ENCODE data around the gene RIMBP2. TPM values are rescaled to one million over a fixed set of nuclear protein-coding genes. Genes with fewer than 3 reads are reported as not detected.

The RIMBP2 gene
- total RNA-seq, 1 experiment from 2014 or later: not detected

- CTCF ChIA-PET: no interaction called here
- Mint-ChIP-seq H3K27me3 (ENCODE audit: insufficient read depth, unreplicated experiment) (no peaks in the 10 kb centered on the region), H3K9me3 (ENCODE audit: unreplicated experiment) (no peaks in the 10 kb centered on the region), H3K27ac (ENCODE audit: low read depth, unreplicated experiment) (no peak overlapping the region), H3K4me1 (ENCODE audit: insufficient read depth, unreplicated experiment) (no peaks in the 10 kb centered on the region), H3K4me3 (ENCODE audit: unreplicated experiment) (no peak overlapping the region), H3K36me3 (ENCODE audit: insufficient read depth, unreplicated experiment) (no peaks in the 10 kb centered on the region)
- TF ChIP-seq CTCF (IDR thresholded peaks at IDR 0.05; ENCODE audit: unreplicated experiment): no peak
- intact Hi-C loops (cut with micrococcal nuclease): no loop called here
- no TSS peak for BruUV-seq (replicated peaks)
- no peak for DNase-seq (ENCODE audit: unreplicated experiment)
- POLR2A ChIA-PET: no interaction called here
Measured at GRCh38 chr12:130508847-130509246, 207.3 kb downstream of the RIMBP2 start.

GRCh38 chr12:130508318-130508717 is 207.8 kb downstream of the RIMBP2 start:
- POLR2A ChIA-PET: no interaction called here
- BruUV-seq (replicated peaks): no TSS peak

GRCh38 chr12:130506844-130507243 is 209.3 kb downstream of the RIMBP2 start:
- no peak for TF ChIP-seq CTCF (IDR thresholded peaks at IDR 0.05; ENCODE audit: unreplicated experiment)
- no peaks in the 10 kb centered on the region for H3K4me1 Mint-ChIP-seq (ENCODE audit: insufficient read depth, unreplicated experiment)
- no peak for DNase-seq (ENCODE audit: unreplicated experiment)
- BruUV-seq (replicated peaks): no TSS peak
- no peaks in the 10 kb centered on the region for H3K9me3 Mint-ChIP-seq (ENCODE audit: unreplicated experiment)
- peaks cover 11% of the 10 kb centered on the region for H3K27me3 Mint-ChIP-seq (ENCODE audit: insufficient read depth, unreplicated experiment)
- ChIA-PET POLR2A (no interaction called here), CTCF (no interaction called here)
- H3K27ac Mint-ChIP-seq (ENCODE audit: low read depth, unreplicated experiment): no peak overlapping the region
- intact Hi-C loops (cut with micrococcal nuclease): no loop called here
- H3K36me3 Mint-ChIP-seq (ENCODE audit: insufficient read depth, unreplicated experiment): no peaks in the 10 kb centered on the region
- no peak overlapping the region for H3K4me3 Mint-ChIP-seq (ENCODE audit: unreplicated experiment)

More at GRCh38 chr12:130508318-130508717, 207.8 kb downstream of the RIMBP2 start:
- no peaks in the 10 kb centered on the region for H3K4me1 Mint-ChIP-seq (ENCODE audit: insufficient read depth, unreplicated experiment)
- intact Hi-C loops (cut with micrococcal nuclease): no loop called here
- no peaks in the 10 kb centered on the region for H3K9me3 Mint-ChIP-seq (ENCODE audit: unreplicated experiment)
- H3K27me3 Mint-ChIP-seq (ENCODE audit: insufficient read depth, unreplicated experiment): no peaks in the 10 kb centered on the region
- H3K27ac Mint-ChIP-seq (ENCODE audit: low read depth, unreplicated experiment): no peak overlapping the region
- H3K36me3 Mint-ChIP-seq (ENCODE audit: insufficient read depth, unreplicated experiment): no peaks in the 10 kb centered on the region
- H3K4me3 Mint-ChIP-seq (ENCODE audit: unreplicated experiment): no peak overlapping the region
- no peak for TF ChIP-seq CTCF (IDR thresholded peaks at IDR 0.05; ENCODE audit: unreplicated experiment)
- DNase-seq (ENCODE audit: unreplicated experiment): no peak
- CTCF ChIA-PET: no interaction called here

GRCh38 chr12:130504840-130505175 is 211.3 kb downstream of the RIMBP2 start:
- POLR2A ChIA-PET: no interaction called here
- Mint-ChIP-seq H3K36me3 (ENCODE audit: insufficient read depth, unreplicated experiment) (no peaks in the 10 kb centered on the region), H3K9me3 (ENCODE audit: unreplicated experiment) (no peaks in the 10 kb centered on the region), H3K27me3 (ENCODE audit: insufficient read depth, unreplicated experiment) (peaks cover 11% of the 10 kb centered on the region), H3K4me1 (ENCODE audit: insufficient read depth, unreplicated experiment) (no peaks in the 10 kb centered on the region), H3K27ac (ENCODE audit: low read depth, unreplicated experiment) (no peak overlapping the region), H3K4me3 (ENCODE audit: unreplicated experiment) (no peak overlapping the region)
- DNase-seq (ENCODE audit: unreplicated experiment): no peak
- CTCF ChIA-PET: no interaction called here
- BruUV-seq (replicated peaks): no TSS peak
- no peak for TF ChIP-seq CTCF (IDR thresholded peaks at IDR 0.05; ENCODE audit: unreplicated experiment)
- intact Hi-C loops (cut with micrococcal nuclease): no loop called here

All from MCF 10A (cell line).